Body of pancreas (tissue), 4 donors: ENCODE measurements around the gene OXGR1. TPM values are rescaled to one million over a fixed set of nuclear protein-coding genes. Genes with fewer than 3 reads are reported as not detected.

ENCODE experiments used
- ATAC-seq: fragments of 150-250 bp; one replicate; pipeline ENCODE4 v1.9.1; 2016
- DNase-seq, 4 donors: peaks; one replicate each; pipeline ENCODE4 v3.0.0-alpha.2; 2019
- H3K27ac ChIP-seq, 4 donors: fragments of 200-600 bp; sonication (generic); 1 replicate in 3 of 4; 2 replicates in 1 of 4; pipeline versions ENCODE4 v1.5.1 to v1.6.1; 2016 to 2019; ENCODE audit warnings: mild to moderate bottlenecking in 1 of 4, mixed read lengths in 1 of 4, moderate library complexity in 1 of 4
- H3K27me3 ChIP-seq, 2 donors: fragments of 200-600 bp; sonication (generic); one replicate each; pipeline ENCODE4 v1.6.0; 2016; ENCODE audit warnings: mild to moderate bottlenecking in 1 of 2
- H3K36me3 ChIP-seq, 2 donors: fragments of 200-600 bp; sonication (generic); replicated peaks in 1 of 2; 2 replicates each; pipeline ENCODE4 v1.5.1; 2016; ENCODE audit warnings: low read depth in 2 of 2; ENCODE audit not compliant: insufficient read depth in 1 of 2
- H3K4me1 ChIP-seq: fragments of 200-600 bp; sonication (generic); one replicate; pipeline ENCODE4 v1.6.0; 2016
- H3K4me3 ChIP-seq, 2 donors: fragments of 200-600 bp; sonication (generic); 1 replicate in 1 of 2; 2 replicates in 1 of 2; pipeline ENCODE4 v1.5.1; 2016 to 2019
- H3K9me3 ChIP-seq, 3 donors: fragments of 200-600 bp; sonication (generic); 1 replicate in 2 of 3; 2 replicates in 1 of 3; pipeline ENCODE4 v1.5.1; 2016
- CTCF ChIP-seq, 7 experiments: fragments of 450-650 bp in 4 of 7; fragments of 200-600 bp in 3 of 7; sonication (generic) in 3 of 7; IDR thresholded peaks; one replicate each; pipeline ENCODE4 v1.5.1; 2016 to 2019; ENCODE audit warnings: antibody characterized with exemption in 7 of 7
- POLR2A ChIP-seq, 3 donors: fragments of 450-650 bp; IDR thresholded peaks; one replicate each; pipeline ENCODE4 v1.6.1; 2016; ENCODE audit warnings: antibody characterized with exemption in 3 of 3, mild to moderate bottlenecking in 2 of 3
- WGBS, 2 donors: methylation state at CpG; one replicate each; pipeline ENCODE4 v1.1.5; 2017; 5-methylcytosine and 5-hydroxymethylcytosine counted together
- intact Hi-C: fragments of 100-400 bp; cut with DNase I; formaldehyde crosslinking; loops from one replicate; pipeline ENCODE4 v1.15.1; 2023
- total RNA-seq, 2 donors: library from RNA; depleted of rRNA; stranded (reverse); fragments of >200 nt; gene quantifications; one replicate each; pipeline ENCODE4 v1.1.0, GENCODE V29; 2016

The OXGR1 gene
- total RNA-seq, 2 donors from 2014 or later, result 0.52 TPM; not detected in 1

- ATAC-seq (no peak), DNase-seq (no peak)
- TF ChIP-seq CTCF (IDR thresholded peaks at IDR 0.05), result no peak
- TF ChIP-seq POLR2A (IDR thresholded peaks at IDR 0.05), result no peak
- H3K27me3 ChIP-seq, result no peaks in the 10 kb centered on the region
- H3K36me3 ChIP-seq, result no peaks in the 10 kb centered on the region
- H3K9me3 ChIP-seq, result no peaks in the 10 kb centered on the region
- no peak overlapping the region for H3K27ac ChIP-seq
- intact Hi-C loops, result no loop called here
- H3K4me3 ChIP-seq, result no peak overlapping the region
- H3K4me1 ChIP-seq, result no peaks in the 10 kb centered on the region
Observed at GRCh38 chr13:97017322-97017721, 23.0 kb upstream of the OXGR1 start.

GRCh38 chr13:97015661-97016350 lies 21.5 kb upstream of the OXGR1 start:
- Histone ChIP-seq H3K4me3 (no peak overlapping the region), H3K9me3 (no peaks in the 10 kb centered on the region), H3K36me3 (no peaks in the 10 kb centered on the region), H3K27ac (no peak overlapping the region), H3K4me1 (no peaks in the 10 kb centered on the region), H3K27me3 (no peaks in the 10 kb centered on the region)
- WGBS, 2 donors, result 69 to 71% methylated on average over 5 of the region's 5 CpGs
- intact Hi-C loops, result no loop called here
- TF ChIP-seq CTCF (IDR thresholded peaks at IDR 0.05), result no peak
- TF ChIP-seq POLR2A (IDR thresholded peaks at IDR 0.05), result no peak
- DNase-seq (no peak), ATAC-seq (no peak)

DNA sequence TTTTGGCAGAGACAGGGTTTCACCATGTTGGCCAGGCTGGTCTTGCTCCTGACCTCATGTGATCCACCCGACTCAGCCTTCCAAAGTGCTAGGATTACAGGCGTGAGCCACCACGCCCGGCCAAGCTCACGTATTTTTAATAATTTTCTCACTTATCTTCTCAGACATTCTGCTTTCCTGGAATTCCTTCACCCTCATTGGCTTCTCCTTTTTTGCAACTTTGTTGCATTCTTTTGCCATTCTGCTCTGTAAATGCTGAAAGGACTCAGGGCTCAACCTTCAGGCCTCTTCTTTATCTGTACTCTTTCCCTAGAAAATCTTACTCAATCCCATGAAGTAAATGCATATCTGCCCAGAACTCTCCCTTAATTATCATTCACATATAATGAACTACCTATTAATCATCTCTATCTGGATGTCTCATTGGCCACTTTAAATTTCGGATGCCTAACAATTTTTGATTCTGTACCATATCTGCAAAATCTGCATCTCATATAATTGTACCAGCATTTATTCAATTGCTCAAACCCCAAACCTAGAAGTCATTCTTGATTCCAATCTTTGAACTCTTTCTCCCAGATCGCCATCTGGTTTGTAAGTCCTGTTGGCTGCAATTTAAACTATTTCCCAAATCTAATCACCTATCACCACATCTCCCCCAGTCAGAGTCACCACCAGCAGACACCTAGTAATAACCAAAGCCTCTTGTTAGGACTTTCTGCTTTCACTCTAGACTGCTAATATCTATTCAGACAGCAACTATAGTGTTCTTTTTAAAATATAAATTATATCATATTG lies 18.2 kb upstream of the OXGR1 start:
- DNase-seq, result no peak
- H3K27me3 ChIP-seq, result no peaks in the 10 kb centered on the region
- no peaks in the 10 kb centered on the region for H3K9me3 ChIP-seq
- intact Hi-C loops, result no loop called here
- TF ChIP-seq CTCF (IDR thresholded peaks at IDR 0.05) (no peak), POLR2A (IDR thresholded peaks at IDR 0.05) (no peak)
- no peak for ATAC-seq
- no peak overlapping the region for H3K27ac ChIP-seq
- no peaks in the 10 kb centered on the region for H3K36me3 ChIP-seq
- no peaks in the 10 kb centered on the region for H3K4me1 ChIP-seq
- no peak overlapping the region for H3K4me3 ChIP-seq
- 81 to 84% methylated on average over 7 of the region's 7 CpGs for WGBS, 2 donors

GRCh38 chr13:97011446-97012131 lies 17.3 kb upstream of the OXGR1 start:
- peak in 2 of 4 donors; percentile 28 to 53 for DNase-seq
- intact Hi-C loops, result no loop called here
- Histone ChIP-seq H3K4me3 (no peak overlapping the region), H3K4me1 (no peaks in the 10 kb centered on the region), H3K9me3 (no peaks in the 10 kb centered on the region), H3K27me3 (no peaks in the 10 kb centered on the region), H3K36me3 (no peaks in the 10 kb centered on the region), H3K27ac (no peak overlapping the region)
- WGBS, 2 donors, result 67 to 68% methylated on average over 5 of the region's 5 CpGs
- no peak for TF ChIP-seq CTCF (IDR thresholded peaks at IDR 0.05)
- no peak for TF ChIP-seq POLR2A (IDR thresholded peaks at IDR 0.05)
- peak; percentile 59 for ATAC-seq
